ENCODE measurements around the gene ZNF831.

ZNF831 gene

DNA sequence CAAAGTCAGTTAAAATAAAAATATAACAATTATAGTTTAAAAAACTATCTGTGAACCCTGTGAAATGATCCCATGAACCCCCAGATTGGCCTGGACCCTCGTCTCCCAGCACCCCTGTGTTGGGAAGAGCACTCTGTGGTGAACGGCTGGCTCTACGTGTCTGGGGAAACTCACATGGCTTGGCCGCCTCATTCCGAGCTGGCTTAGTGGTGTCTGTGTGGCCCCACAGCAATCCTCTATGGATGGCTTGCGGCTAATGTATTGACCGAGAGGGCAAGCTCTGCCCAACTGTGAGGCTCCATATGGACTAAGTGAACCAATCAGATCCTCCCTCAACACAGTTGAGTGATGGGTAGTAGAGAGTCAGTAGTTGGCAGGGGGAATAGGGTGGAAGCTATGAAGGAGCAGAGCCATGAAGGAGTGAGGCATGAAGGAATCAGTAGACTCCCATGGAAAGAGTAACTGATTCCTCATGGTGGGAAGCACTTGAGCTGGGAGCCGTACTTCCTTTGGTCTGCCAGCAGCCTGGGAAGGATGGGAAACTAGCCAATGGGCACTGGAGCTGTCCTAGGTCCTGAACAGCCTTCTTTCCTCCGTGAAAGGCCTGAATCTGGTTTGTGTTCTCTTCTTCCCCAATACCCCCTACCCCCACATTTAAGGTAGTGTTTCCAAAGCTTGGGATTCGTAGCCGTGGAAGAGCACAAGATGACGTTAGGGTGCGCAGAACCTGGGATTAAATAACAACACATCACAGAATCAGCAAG, 21.6 kb upstream of the ZNF831 start:
- DNase-seq: no peak

DNA sequence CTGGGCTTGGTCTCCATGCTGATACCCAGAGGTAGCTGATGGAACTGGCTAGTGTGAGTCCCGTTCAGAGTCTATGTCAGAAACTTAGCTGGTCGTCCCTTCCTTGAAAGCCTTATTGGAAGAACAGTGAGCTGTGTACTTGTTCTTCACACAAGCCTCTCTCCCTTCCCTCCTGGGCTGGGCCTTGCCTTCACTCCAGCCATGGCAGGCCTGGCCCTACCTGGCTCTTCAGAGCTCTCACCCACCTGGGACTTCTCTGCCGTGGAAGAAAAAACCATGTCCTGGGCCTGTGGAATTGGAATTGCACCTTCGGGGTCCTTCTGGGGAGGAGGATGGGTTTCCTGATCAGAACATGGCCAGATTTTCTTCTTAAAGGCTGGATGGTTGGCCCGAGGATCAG, 20.3 kb upstream of the ZNF831 start:
- no peak for DNase-seq

DNA sequence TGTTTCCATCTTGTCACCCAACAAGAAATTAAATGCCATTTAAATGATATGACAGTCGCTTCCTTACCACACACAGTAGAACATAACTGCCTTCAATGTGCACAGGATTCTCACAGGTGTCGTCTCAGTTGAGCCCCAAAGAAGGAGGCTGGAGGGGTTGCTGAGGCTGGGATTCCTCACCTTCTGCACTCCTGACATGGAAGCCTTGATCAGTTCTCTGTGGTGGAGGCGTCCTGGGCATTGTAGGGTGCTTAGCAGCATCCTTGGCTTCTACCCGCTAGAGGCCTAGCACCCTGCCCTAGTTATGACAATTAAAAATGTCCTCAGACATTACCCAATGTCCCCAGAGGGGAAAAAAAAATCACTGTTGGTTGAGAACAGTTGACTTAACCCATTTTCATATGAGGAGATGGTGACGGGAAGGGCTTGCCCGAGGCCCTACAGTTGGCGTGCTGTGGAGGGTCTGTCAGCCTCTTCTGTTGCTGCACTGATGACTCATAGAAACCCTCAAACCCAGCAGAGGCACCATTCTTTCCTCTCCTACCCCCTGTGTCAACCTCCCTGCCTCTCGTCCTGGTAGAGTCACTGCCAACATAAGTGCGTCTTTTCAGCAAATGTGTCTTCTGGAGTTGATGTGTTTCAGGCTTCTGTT, 19.3 kb upstream of the ZNF831 start:
- DNase-seq: no peak

GRCh38 chr20:59144831-59145196, 18.8 kb upstream of the ZNF831 start:
- no peak for DNase-seq

GRCh38 chr20:59145247-59145923, 18.2 kb upstream of the ZNF831 start:
- DNase-seq: no peak

- no peak for DNase-seq
Observed at GRCh38 chr20:59145924-59146779, 17.5 kb upstream of the ZNF831 start.

- no peak for DNase-seq
Observed at GRCh38 chr20:59146780-59147565, 16.6 kb upstream of the ZNF831 start.

- DNase-seq: no peak
Observed at GRCh38 chr20:59147586-59147985, 16.0 kb upstream of the ZNF831 start.

GRCh38 chr20:59148701-59149493, 14.7 kb upstream of the ZNF831 start:
- no peak for DNase-seq

DNA sequence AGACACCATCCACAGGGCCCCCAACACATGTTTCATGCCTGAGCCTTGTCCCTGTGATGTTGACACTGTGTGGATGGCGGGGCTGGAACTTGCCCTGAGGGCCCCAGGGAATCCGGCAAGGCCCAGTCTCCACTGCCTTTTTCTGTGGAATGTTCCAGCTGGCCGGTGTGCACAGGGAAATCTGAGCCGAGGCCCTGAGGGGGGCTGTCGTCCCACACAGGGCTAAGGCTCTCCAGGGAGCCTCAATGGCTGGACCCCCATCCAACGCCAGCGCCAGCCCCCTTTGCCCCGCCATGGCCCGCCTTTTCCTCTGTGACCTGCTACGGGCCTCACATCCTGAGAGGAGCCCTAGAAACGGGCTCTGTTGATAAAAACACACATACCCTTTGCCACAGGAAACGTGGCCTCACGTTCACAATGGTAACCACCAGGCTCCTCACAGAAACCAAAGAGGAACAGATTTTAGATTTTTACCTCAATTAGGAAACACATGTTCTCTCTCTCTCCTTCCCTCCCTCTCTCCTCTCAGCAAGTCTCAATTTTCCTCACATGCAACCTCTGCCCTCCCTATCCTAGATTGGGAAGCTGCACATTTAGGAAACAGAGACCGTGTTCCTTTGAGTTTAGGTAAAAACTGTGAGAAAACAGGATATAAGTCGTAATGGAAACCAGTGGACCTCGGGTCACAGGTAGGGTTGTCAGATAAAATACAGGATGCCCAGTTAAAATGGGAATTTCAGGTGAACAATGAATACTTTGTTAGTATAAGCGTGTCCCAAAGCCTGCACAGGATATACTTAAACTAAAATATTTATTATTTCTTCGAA, 13.7 kb upstream of the ZNF831 start:
- no peak for DNase-seq

DNA sequence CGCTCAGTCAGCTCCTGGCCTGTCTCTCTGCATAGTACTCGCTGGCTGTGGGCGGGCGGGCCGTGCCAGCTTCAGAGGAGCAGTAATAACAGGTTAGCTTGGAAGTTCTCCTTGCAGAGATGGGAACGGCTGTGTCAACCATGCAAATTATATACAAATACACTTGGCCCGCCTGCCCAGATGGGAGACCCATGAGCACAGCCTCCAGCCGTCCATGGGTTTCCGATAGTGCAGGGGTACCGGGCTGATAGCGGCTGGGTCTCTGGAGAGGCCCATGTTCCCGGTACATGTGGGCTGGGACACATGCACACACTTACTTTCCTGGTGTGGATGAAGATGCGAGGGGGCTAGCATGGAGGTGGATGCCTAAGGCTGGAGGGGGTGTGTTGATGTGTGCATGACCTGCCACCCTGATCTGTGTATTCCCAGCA, 12.8 kb upstream of the ZNF831 start:
- no peak for DNase-seq

- no peak for DNase-seq
Observed at GRCh38 chr20:59151391-59151790, 12.2 kb upstream of the ZNF831 start.

DNA sequence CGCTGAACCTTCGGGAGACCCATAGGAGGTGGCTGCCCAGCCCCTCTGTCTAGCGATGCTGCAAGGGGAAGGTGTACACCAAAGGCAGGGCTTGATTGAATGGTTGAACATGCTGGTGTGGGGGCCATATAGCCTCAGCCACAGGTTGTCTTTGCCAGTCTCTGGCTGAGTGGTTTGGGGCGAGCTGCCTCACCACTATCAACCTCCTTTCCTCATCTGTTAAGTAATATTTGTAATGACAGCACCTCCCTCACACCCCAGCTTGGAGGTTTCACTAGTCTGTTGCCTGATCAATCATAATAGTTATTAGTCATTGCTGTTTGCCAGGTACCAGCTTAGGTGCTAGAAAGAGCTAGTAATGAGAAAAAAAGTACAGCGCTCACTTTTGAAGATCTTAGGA, 11.8 kb upstream of the ZNF831 start:
- no peak for DNase-seq

- no peak for DNase-seq
Observed at GRCh38 chr20:59152559-59153354, 10.9 kb upstream of the ZNF831 start.

DNA sequence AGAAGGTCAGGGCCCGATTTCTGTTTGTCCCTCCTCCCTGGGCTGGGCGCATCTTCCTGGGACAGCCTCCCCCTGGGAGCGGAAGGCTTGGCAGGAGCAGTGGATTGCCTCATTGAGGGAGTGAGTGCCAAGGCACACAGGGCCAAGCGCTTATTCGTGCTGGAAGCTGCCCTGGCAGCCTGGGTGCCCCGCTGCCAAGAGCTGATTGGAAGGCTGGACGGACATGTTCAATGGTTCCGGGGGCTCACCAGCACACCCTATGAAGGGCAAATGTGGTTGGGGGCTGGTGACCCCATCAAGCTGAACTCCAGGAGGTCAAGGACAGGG, 10.3 kb upstream of the ZNF831 start:
- no peak for DNase-seq

GRCh38 chr20:59153832-59154231, 9.8 kb upstream of the ZNF831 start:
- no peak for DNase-seq

- DNase-seq: no peak
Observed at GRCh38 chr20:59154317-59155013, 9.2 kb upstream of the ZNF831 start.

GRCh38 chr20:59157064-59157463, 6.6 kb upstream of the ZNF831 start:
- no peak for DNase-seq

GRCh38 chr20:59157531-59157930, 6.1 kb upstream of the ZNF831 start:
- DNase-seq: no peak
